ENCODE results near the gene BMX.

Gene BMX

DNA sequence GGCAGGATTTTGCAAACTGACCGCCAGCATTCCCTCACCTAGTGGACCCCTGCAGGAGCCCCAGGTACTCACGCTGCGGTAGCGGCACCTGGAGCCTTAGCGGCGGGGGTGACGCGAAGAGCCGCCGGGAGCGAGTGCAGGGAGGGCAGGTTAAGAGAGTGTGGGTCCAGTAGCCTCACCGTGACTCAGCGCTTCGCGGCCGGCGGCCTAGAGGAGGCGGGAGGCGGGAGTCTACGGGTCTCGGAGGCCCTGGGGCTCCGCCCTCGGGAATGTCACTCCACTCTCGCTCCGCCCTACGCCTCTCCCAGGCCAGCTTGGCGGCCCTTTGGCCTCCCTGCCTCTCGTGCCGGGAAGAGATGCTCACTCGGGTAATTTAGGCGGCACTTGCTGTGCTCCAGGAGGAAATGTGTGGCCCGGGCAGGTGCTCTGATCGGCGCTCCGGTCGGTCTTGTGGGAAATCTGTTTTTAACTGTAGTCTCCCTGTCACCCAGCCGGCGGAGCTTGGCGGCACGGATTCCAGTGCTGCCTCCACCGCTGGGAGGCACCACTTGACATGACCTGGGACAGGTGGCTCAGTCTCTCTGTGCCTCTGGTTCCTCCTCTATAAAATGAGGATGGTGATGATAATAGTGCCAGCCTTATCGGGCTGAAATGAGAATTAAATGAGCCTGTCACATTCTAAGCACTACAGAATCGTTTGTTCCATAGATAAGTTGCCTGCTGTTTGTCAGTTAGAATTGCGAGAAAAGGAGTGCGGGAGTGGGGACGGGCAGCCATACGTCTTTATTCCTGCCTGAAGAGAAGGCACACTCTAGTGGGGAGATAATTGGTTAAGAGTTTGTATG lies 7.3 kb upstream of the BMX start, which contains the start of gene PIR:
Gene PIR, minus strand, starts transcription at position 216 of the 845 bp plus-strand sequence. CDS start 2,076 bp downstream, outside the sequence.
- TF ChIP-seq, protein P1, sequence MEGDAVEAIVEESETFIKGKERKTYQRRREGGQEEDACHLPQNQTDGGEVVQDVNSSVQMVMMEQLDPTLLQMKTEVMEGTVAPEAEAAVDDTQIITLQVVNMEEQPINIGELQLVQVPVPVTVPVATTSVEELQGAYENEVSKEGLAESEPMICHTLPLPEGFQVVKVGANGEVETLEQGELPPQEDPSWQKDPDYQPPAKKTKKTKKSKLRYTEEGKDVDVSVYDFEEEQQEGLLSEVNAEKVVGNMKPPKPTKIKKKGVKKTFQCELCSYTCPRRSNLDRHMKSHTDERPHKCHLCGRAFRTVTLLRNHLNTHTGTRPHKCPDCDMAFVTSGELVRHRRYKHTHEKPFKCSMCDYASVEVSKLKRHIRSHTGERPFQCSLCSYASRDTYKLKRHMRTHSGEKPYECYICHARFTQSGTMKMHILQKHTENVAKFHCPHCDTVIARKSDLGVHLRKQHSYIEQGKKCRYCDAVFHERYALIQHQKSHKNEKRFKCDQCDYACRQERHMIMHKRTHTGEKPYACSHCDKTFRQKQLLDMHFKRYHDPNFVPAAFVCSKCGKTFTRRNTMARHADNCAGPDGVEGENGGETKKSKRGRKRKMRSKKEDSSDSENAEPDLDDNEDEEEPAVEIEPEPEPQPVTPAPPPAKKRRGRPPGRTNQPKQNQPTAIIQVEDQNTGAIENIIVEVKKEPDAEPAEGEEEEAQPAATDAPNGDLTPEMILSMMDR (IDR thresholded peaks at IDR 0.05; ENCODE audit: borderline replicate concordance, insufficient read depth, low read depth, low read length): peak; percentile 41; the same call in 1 of the 2 replicates
- H3K4me3 ChIP-seq (ENCODE audit: low read depth, low read length): peak within 1 kb of the TSS; percentile 57

DNA sequence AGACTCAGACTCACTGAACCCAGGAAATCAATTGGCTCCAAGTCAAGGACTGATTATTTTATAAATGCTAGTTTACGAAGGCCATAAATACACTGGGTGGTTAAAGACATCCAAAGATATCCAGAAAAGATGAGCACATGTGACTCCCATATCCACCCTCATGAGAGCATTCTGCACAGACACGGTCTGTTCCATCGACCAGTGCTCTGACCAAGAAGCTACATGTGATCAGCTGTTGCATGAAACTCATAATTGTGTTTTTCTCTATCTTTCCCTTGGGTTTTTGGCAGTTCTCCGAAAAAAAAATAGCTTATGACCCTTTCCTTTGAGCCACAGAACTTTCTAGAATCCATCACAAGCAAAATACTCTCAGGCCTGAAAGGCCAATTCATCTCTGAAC lies 4.8 kb upstream of the BMX start:
- TF ChIP-seq, protein P1 (IDR thresholded peaks at IDR 0.05; ENCODE audit: borderline replicate concordance, insufficient read depth, low read depth, low read length): no peak
- no peak overlapping the region for H3K4me3 ChIP-seq (ENCODE audit: low read depth, low read length)

DNA sequence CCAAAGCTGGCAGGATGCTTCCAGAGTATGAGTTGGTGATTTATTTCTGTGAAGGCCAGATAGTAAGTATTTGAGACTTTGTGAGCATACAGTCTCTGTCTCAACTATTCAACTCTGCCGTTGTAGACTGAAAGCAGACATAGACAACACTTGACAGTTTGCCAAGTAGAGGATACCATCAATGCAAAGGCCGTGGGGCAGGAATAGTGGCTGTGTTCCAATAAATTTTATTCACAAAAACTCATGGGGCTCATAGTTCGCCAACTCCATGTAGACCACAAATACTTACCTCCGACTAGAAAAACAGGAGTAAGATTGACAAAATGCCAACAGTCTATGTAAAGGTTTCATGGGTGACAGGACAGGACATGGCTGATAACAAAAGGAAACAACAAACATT lies 3.8 kb upstream of the BMX start:
- TF ChIP-seq, protein P1 (IDR thresholded peaks at IDR 0.05; ENCODE audit: borderline replicate concordance, insufficient read depth, low read depth, low read length): no peak

DNA sequence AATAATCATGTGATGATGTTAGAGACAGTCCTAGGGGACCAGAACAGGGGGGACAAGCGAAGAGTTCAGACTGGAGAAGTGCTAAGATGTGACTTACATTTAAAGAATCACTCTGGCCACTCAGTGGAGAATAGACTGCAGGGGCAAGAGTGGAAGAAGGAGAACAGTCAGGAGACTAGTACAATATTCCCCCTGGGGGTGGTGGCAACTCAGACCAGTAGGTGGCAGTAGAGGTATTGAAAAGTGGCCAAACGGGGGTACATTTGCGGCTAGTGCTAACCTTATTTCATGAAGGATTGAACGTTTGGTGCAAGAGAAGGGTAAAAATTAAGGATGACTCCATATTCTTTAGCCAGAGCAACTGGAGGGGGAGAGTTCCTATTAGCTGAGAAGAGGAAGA lies 2.7 kb upstream of the BMX start:
- H3K4me3 ChIP-seq (ENCODE audit: low read depth, low read length): no peak overlapping the region
- TF ChIP-seq, protein P1 (IDR thresholded peaks at IDR 0.05; ENCODE audit: borderline replicate concordance, insufficient read depth, low read depth, low read length): peak; percentile 69; the same call in 1 of the 2 replicates

More for the DNA sequence above, 3.8 kb upstream of the BMX start:
- no peak overlapping the region for H3K4me3 ChIP-seq (ENCODE audit: low read depth, low read length)

DNA sequence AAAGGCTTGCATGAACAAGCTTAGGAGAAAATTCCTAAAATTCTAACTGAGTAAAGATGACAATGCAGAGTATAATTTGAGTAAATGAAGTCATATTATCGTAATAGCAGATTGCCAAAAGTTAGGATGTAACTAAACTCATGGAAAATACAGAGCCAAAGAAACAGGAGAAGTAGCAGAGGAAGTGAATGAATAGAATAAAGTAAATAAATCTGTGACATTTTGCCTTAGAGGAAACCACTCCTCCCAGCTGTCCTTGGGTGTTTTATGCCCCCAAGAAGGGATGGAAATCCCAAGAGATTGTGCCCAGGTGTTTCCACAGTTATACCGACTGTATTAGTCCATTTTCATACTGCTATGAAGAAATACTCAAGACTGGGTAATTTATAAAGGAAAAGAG lies 1.9 kb upstream of the BMX start:
- TF ChIP-seq, protein P1 (IDR thresholded peaks at IDR 0.05; ENCODE audit: borderline replicate concordance, insufficient read depth, low read depth, low read length): no peak
- H3K4me3 ChIP-seq (ENCODE audit: low read depth, low read length): no peak overlapping the region

DNA sequence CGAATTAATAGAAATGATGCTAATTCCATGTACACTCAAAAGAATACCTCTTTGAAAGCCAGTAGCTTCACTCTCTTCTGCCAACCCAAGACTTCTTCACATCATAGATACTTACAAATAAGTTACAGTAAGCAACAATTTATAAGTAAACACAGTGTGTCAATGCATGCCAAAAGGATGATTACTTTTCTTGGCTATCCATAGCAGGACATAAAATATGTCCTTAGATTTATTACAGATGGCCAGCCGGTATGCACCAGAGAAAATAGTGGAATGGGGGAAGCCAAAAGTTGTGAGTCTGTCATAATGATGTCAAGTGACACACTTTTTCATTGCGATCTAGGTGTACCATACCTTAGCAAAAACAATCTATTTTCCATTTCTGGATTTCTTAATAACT lies 631 bp upstream of the BMX start:
- H3K4me3 ChIP-seq (ENCODE audit: low read depth, low read length): no peak overlapping the region
- TF ChIP-seq, protein P1 (IDR thresholded peaks at IDR 0.05; ENCODE audit: borderline replicate concordance, insufficient read depth, low read depth, low read length): no peak

DNA sequence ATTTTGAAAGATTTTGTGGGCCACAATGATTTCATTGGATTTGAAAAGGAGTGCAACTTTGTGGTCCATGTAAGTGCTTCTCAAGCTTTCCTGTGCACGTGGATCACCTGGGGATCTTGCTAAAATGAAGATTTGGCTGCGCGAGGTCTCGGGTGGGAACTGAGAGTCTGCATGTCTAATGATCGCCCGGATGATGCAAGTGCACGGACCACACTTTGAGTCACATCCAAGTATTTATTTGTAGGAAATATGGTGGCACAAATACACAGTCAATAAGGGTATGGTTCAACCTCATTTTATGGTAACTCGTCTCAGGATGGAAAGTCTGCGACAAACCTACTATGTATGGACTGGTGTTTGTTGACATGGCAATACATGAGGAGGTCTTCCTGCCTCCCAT lies 899 bp downstream of the BMX start:
- TF ChIP-seq, protein P1 (IDR thresholded peaks at IDR 0.05; ENCODE audit: borderline replicate concordance, insufficient read depth, low read depth, low read length): no peak
- no peak overlapping the region for H3K4me3 ChIP-seq (ENCODE audit: low read depth, low read length)
